ENCODE results near the gene CADPS2. TPM values are rescaled to one million over a fixed set of nuclear protein-coding genes. Genes with fewer than 3 reads are reported as not detected.

The CADPS2 gene
- total and polyA plus RNA-seq, 7 donors, result 1.5 to 3.6 (median 2.1) TPM

DNA sequence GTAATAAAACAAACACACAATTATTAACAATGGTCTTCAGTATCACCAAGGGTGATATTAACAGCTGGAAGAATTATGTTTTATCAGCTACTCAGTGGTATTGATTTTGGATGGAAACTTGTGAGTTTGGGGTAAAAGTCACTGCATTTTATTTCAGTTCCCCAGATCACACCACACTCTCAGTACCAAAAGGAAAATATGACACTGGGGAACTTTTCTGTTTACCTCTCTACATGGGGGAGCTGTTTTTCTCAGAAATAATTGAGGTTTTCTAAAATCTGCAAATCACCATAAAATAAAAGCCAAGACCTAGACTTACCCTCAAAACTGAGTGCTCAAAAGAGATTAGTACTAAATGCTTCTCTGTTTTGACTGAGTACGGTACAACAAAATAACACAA, 483.1 kb downstream of the CADPS2 start:
- ATAC-seq (no peak), DNase-seq (no peak)
- H3K4me1 ChIP-seq, result no peaks in the 10 kb centered on the region
- no peaks in the 10 kb centered on the region for H3K9me3 ChIP-seq
- no peaks in the 10 kb centered on the region for H3K36me3 ChIP-seq (ENCODE audit: insufficient read depth in 1 of 2, low read depth in 1 of 2)
- intact Hi-C loops (cut with DNase I), result no loop called here
- no peak overlapping the region for H3K27ac ChIP-seq
- 95 to 100% (median 98%) methylated on average over 1 of the region's 1 CpG for WGBS, 3 donors
- no peaks in the 10 kb centered on the region for H3K27me3 ChIP-seq (ENCODE audit: insufficient read depth in 3 of 3, low read length in 2 of 3)
- TF ChIP-seq, protein P1, sequence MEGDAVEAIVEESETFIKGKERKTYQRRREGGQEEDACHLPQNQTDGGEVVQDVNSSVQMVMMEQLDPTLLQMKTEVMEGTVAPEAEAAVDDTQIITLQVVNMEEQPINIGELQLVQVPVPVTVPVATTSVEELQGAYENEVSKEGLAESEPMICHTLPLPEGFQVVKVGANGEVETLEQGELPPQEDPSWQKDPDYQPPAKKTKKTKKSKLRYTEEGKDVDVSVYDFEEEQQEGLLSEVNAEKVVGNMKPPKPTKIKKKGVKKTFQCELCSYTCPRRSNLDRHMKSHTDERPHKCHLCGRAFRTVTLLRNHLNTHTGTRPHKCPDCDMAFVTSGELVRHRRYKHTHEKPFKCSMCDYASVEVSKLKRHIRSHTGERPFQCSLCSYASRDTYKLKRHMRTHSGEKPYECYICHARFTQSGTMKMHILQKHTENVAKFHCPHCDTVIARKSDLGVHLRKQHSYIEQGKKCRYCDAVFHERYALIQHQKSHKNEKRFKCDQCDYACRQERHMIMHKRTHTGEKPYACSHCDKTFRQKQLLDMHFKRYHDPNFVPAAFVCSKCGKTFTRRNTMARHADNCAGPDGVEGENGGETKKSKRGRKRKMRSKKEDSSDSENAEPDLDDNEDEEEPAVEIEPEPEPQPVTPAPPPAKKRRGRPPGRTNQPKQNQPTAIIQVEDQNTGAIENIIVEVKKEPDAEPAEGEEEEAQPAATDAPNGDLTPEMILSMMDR (IDR thresholded peaks at IDR 0.05), result no peak
- no peak overlapping the region for H3K4me3 ChIP-seq

DNA sequence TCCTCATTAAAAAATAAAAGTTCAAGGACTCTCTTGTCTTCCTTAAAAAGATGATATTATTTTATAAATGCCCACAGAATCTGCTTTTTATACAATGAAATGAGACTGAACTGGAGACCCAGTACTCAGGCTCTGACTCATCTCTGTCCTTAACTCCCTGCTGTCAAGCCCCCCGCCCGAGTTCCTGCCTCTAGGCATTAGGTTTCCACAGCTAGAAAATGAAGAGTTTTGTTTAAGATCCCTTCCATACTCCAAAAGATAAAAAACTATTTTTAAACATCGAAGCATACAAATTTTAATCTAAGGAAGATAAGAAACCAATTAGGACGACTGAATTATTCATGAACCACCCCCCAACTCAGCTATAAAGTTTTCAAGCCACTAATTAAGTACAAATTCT, 484.0 kb downstream of the CADPS2 start:
- Histone ChIP-seq H3K9me3 (no peaks in the 10 kb centered on the region), H3K4me3 (no peak overlapping the region), H3K4me1 (no peaks in the 10 kb centered on the region), H3K27ac (no peak overlapping the region), H3K27me3 (ENCODE audit: insufficient read depth in 3 of 3, low read length in 2 of 3) (no peaks in the 10 kb centered on the region), H3K36me3 (ENCODE audit: insufficient read depth in 1 of 2, low read depth in 1 of 2) (no peaks in the 10 kb centered on the region)
- intact Hi-C loops (cut with DNase I), result no loop called here
- WGBS, 3 donors, result 71 to 74% (median 71%) methylated on average over 4 of the region's 4 CpGs
- TF ChIP-seq, protein P1 (IDR thresholded peaks at IDR 0.05), result no peak
- no peak for ATAC-seq
- DNase-seq, result no peak

DNA sequence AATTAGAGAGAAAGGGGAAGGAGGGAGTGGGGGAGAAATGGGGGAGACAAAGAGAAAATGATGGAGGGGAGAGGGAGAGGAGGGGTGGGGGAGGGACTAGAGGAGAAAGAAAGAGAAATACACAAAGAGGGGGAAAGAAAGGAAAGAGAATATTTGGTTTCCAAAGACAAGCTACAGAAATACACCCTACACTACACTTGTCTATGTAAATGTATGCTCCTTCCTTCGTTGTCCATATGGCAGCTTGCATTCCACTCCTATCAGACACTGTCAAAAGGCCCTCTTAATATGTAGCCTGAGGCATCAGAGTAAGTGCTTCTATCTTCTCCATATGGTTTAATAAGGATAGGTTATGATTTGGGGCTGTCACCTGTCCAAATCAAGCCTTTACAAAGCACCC, 488.9 kb downstream of the CADPS2 start:
- no peak overlapping the region for H3K27ac ChIP-seq
- ATAC-seq, result no peak
- intact Hi-C loops (cut with DNase I), result no loop called here
- no peaks in the 10 kb centered on the region for H3K4me1 ChIP-seq
- no peak for DNase-seq
- TF ChIP-seq, protein P1 (IDR thresholded peaks at IDR 0.05), result no peak
- no peaks in the 10 kb centered on the region for H3K27me3 ChIP-seq (ENCODE audit: insufficient read depth in 3 of 3, low read length in 2 of 3)
- H3K36me3 ChIP-seq (ENCODE audit: insufficient read depth in 1 of 2, low read depth in 1 of 2), result no peaks in the 10 kb centered on the region
- H3K9me3 ChIP-seq, result no peaks in the 10 kb centered on the region
- WGBS, 3 donors, result 70 to 89% (median 81%) methylated on average over 1 of the region's 1 CpG
- no peak overlapping the region for H3K4me3 ChIP-seq

GRCh38 chr7:122394512-122394911, 491.7 kb downstream of the CADPS2 start:
- H3K36me3 ChIP-seq (ENCODE audit: insufficient read depth in 1 of 2, low read depth in 1 of 2), result no peaks in the 10 kb centered on the region
- ATAC-seq, result no peak
- no peak for DNase-seq
- no peaks in the 10 kb centered on the region for H3K9me3 ChIP-seq
- H3K27me3 ChIP-seq (ENCODE audit: insufficient read depth in 3 of 3, low read length in 2 of 3), result no peaks in the 10 kb centered on the region
- TF ChIP-seq, protein P1 (IDR thresholded peaks at IDR 0.05), result no peak
- intact Hi-C loops (cut with DNase I), result no loop called here
- no peak overlapping the region for H3K27ac ChIP-seq
- H3K4me1 ChIP-seq, result no peaks in the 10 kb centered on the region
- H3K4me3 ChIP-seq, result no peak overlapping the region

GRCh38 chr7:122384528-122384927, 501.7 kb downstream of the CADPS2 start:
- H3K4me3 ChIP-seq, result no peak overlapping the region
- H3K27me3 ChIP-seq (ENCODE audit: insufficient read depth in 3 of 3, low read length in 2 of 3), result no peaks in the 10 kb centered on the region
- no peaks in the 10 kb centered on the region for H3K9me3 ChIP-seq
- H3K4me1 ChIP-seq, result no peaks in the 10 kb centered on the region
- no peaks in the 10 kb centered on the region for H3K36me3 ChIP-seq (ENCODE audit: insufficient read depth in 1 of 2, low read depth in 1 of 2)
- 89 to 93% (median 91%) methylated on average over 1 of the region's 1 CpG for WGBS, 3 donors
- ATAC-seq, result no peak
- TF ChIP-seq, protein P1 (IDR thresholded peaks at IDR 0.05), result no peak
- no peak for DNase-seq
- H3K27ac ChIP-seq, result no peak overlapping the region
- intact Hi-C loops (cut with DNase I), result no loop called here

Data from psoas muscle (tissue), 8 donors.